GF-D8 (cell line): ENCODE data around the gene ETV1.
A peak's percentile ranks its signal among the peaks of the same experiment; 100 is the strongest.

ENCODE experiments used
- DNase-seq: peaks from one replicate; lab custom pipeline; 2025; lab: John Stamatoyannopoulos, UW

ETV1 gene

DNA sequence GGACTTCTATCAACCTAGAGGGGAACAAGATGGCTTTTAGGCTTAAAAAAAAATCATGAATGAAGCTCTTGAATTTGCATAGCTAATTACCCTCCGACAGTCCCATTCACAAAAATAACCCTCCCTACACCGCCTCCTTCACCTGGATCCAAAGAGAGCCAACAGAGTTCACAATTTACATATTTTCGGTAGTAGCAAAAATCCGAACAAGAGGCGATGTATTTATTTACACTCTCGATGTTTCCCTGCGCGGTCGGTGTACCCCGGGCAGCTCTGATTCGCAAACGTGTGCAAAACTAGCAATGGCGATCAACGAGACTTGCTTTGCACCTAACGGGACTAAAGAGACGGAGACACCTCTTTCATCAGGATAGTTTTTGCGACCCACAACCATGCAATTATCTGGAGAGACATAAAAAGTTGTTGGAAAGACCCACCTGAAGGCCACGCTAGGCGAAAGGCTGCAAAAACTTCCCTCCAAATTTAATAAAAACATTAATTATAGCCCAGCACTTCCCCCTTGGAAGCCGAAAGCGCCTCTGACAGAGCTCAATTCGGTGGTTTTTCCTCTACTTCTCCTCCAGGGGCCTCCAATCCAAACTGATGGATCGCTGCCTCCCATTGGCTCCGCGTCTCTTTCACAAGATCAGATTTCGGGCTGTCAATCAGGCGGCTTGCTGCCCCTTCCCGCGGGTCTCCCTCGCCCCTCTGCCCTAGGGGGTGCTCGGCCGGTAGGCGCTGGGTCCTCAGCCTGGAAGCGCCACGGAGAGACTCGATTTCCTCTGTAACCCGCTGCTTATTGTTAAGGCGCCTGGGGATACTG is at the start of gene ETV1:
ETV1 (minus strand) TSS at position 541 of the 823 bp plus-strand sequence. CDS start 614 bp downstream, outside the sequence.
- no peak for DNase-seq

DNA sequence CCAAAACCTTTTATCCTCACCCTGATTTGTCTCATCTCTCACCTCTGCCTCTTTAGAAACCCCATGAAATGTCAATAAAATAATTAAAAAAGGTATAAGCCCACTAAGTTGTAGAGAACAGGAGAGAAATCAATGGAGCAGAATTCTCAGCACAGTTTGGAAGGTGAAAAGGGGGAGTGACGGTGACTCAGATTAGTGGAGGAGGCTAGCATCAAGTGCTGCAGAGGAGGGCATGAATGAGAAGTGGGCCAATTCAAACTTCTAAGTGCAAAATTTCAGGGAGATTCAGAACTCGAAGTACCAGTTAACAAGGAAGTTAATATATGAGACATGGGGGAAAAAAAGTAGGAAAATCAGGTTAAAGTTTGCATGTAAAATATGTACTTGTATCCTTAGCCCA is 34.9 kb upstream of the ETV1 start:
- no peak for DNase-seq

DNA sequence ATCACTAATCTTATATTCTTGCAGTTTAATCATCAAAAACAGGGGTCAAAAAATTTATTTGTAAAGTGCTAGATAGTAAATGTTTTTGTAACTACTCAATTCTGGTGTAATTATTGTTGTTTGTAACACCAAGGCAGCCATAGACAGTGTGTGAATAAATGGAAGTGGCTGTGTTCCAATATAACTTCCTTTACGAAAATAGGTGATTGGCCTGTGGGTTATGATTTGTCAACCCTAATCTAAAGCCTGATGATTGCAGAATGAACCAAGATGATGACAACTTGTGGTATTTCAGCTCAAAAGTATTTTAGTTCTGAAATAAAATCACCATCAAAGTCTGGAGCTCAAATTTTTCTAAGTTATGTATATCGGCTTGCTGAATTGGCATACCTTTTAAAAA is 34.4 kb upstream of the ETV1 start:
- DNase-seq, result no peak

DNA sequence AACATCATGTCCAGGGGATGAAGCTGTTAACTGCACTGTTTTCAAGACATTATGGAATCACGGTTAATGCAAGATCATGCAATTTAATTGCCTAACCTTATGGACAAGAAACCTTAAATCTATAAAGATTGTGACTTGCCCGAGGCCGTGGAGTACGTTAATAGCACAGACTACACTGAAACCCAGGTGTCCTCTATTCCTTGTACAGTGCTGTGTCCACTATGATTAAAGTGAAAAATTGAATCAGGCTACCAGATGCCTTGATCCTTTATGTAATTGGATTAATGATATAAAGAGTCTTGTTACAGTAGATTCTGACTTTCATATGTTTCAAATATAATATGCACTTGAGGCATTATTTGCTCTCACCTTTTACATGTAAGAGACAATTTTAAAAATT is 33.9 kb upstream of the ETV1 start:
- no peak for DNase-seq

DNA sequence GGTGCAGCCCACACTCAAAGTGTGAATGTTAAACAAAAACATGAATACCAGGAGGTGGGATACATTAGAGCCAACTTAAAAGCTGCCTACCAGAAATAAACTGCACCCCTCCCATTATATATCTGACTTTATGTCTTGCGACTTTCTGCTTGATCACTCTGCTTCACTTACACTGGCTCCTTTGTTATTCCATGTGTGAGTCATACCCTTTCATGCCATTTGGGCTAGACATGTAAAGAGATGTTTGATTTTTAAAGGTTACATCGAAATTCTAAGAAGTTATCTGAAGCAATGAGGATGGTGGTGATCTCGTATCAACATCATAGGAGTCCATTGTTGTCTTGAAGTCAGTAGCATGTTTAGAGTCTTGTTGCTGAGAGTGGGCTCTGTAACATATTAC is 31.6 kb upstream of the ETV1 start:
- DNase-seq, result no peak

DNA sequence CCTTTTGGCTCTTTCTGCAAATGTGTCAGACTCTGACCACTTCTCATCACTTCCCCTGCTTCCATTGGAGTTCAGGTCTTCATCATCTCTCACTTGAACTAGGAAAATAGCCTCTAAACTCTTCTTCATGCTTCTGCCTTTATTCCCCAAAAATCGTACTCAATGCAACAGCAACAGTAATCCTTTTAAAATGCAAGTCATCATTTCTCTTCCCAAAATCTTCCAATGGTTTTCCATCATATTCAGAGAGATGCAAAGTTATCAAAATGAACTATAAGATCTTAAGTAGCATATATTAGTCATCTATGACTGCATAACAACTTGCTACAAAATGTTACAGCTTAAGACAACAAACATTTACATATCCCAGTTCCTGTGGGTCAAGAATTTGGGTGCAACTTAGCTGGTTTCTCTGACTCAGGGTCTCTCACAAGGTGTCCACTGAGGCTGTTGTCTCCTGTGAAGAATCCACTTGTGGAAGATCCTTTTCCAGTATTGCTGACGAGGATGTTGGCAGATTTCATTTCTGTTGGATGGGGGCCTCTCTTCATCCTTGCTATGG is 31.0 kb upstream of the ETV1 start:
- DNase-seq, result no peak

DNA sequence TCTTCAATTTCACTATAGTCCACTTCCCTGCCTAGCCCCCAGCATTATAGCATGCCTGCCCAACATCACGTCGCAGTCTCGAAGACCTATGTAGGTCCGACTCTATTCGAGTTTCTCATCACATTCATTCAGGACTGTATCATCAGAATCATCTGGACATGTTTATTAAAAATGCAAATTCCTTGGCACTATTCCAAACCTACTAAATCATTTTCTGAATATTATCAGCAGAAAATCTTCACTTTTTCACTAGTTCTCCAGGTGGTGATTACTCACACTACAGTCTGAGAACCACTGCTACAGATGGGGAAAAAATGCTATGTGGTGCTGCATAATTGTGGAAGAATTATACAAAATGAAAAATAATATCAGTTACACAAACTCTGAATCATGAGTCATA is 29.3 kb upstream of the ETV1 start:
- DNase-seq, result no peak

DNA sequence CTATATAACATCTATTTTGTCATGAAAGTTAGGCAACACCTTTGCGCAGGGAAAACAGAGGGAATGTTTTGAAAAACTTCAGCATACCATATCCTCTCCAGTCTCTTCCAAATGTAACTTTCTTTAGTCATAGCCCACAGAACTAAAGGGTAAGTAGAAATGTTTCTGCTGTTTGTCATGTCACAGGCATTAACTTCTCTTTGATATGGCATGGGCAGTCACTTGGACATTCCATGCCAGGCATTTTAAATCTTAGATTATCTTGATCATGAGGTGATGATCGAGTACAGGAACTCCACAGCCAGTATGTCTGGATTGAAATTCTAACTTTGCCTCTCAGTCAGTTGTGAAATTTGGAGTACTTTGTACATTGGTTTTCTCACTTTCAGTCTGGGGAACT is 27.5 kb upstream of the ETV1 start:
- no peak for DNase-seq

DNA sequence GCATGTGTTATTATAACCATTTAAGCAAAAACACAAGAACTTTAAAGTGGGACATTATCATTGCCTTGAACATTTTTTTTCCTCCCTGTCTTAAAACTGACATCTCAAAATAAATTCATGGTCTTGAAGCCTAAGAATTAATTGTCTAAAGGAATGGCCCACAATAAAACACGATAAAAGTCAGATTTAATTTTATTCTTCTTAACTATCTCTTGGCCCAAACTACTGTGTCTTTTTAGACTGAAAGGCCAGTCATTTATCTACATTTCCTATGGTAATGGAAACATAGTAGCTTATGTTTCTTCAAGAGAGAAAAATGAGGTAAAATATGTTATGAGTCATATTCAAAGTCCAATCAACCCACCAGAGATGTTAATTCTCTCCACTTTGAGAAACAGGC is 24.4 kb upstream of the ETV1 start:
- DNase-seq, result no peak

DNA sequence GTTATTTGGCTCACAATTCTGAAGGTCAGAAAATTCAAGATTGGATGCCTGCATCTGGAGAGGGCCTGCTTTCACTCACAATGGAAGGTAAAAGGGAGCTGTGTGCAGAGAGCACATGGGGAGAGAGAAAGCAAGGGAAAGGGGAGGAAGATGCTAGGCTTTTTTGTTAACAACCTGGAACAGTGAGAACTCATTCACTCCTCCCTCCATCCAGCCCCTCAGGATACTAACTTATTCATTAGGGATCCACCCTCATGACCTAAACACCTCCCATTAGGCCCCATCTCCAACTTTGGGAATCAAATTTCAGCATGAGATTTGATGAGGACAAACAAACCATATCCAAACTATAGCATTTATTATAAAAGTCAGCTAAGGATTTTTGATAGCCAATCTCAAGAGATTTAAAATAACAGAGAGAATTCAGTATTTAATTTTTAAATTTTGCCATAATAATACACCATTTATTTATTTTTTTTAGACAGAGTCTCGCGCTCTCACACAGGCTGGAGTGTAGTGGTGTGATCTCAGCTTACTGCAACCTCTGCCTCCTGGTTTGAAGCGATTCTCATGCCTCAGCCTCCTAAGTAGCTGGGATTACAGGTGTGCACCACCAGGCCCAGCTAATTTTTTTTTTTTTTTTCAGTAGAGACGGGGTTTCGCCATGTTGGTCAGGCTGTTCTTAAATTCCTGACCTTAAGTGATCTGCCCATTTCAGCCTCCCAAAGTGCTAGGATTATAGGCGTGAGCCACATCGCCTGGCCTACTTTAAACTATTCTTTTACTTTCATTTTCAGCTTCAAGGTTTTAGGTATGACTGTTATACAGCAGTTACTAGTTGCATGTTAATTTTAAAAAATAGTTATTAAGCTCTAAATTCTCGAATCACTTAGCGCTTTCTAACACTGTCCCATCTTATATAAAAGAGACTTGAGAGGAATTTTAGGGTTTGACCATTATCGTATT is 20.3 kb upstream of the ETV1 start:
- DNase-seq, result no peak

DNA sequence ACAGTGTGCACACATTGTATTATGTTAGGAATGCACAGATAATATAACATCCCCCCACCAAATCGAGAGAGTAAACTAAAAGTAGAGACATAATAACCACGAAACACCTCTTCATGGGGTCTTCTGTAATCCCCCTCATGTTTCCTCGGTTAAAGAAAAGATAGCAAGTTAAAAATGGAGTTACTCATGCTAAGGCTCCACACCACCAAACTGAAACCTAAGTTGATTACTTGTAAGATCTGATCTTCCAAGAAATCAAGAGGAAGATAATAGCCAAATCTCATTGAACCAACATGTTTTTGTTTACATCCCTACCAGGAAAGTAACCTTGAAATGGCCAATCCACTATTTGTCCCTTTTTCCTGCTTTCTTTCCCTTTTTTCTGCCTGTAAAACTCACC is 11.7 kb upstream of the ETV1 start:
- DNase-seq, result no peak

DNA sequence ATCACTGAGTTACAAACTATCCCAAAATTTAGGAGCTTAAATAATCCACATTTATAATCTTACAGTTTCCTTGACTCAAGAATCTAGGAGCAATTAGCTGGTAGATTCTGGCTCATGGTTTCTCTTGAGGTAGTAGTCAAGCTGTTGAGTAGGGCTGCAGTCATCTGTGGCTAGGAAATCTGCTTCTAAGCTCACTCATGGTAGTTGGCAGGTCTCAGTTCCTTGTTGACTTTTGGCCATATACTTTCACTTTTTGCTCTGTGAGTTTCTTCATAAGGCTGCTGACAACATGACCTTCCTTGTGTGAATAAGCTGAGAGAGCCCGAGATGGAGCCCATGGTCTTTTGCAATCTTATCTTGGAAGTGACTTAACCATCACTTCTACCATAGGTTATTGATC is 10.8 kb upstream of the ETV1 start:
- DNase-seq, result no peak

DNA sequence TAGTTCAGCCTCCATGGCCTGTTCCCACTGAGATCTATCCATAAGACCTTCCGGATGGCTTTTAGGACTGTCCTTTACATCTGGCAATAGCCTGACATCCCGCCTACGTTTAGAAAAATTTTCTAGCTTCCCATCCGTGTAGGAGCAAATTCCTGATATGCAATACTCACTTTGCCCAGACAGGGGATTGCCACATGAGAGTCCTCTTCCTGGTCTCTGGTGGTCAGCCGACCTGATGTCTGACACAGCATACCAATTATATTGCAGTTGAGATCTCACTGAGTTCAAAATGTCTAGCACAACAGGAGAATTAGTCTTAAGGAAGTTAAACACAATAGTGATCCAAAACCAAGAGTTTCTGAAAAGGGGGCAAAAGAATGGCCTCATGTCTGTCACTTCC is 9.4 kb upstream of the ETV1 start:
- no peak for DNase-seq

DNA sequence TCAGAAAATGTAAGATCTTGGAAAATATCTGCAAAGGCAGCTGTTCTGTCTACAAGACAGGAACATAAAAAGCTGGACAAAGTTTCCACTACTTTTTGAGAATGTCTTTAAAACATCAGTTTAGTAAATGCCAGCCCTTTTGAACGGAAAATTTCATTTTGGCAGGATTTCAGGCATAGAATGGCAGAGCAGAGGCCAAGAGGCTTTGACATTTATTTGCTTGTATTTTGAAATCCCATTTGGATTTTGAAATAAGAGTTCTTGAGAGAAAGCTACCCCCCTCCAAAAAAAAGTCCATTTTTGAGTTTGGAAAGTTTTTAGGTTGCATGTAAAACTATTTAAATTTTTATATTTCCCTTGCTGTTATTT is 3.1 kb upstream of the ETV1 start:
- DNase-seq, result no peak

DNA sequence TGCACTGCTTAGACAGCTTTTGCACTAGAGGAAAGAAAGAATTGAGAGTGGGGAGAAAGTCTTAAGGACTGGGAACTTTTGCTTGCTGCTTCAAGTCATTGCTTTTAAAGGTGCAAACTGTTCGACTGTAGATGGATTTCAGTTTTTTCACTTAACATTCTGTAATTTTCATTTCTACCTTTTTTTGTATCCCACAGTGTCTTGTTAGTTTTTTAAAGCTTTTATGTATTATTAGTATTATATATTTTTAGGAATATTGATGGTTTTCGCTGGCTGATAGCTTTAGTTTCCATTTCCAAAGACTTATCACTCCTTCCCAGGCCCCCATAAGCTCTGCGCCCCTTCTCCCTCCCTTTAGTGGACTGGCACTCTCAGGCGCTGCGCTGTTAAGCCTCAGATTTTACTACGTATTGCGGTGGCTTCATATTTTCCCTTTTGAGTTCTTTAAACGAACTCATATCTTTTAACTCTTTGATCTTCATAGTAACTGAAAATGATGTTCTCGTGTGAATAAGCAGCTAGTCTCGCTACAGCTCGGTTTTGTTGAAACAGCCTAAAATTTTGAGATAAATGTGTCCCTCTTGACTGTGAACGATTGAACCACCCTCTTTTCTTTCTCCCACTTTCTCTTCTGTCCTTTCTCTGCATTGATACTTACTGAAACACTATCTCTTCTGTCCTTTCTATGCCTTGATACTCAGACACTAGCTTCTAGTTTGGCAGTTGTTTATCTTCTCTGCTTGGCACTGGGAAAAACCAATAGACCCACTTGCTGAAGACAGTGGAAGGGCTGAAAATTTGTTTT is 2.5 kb upstream of the ETV1 start:
- DNase-seq, result no peak

DNA sequence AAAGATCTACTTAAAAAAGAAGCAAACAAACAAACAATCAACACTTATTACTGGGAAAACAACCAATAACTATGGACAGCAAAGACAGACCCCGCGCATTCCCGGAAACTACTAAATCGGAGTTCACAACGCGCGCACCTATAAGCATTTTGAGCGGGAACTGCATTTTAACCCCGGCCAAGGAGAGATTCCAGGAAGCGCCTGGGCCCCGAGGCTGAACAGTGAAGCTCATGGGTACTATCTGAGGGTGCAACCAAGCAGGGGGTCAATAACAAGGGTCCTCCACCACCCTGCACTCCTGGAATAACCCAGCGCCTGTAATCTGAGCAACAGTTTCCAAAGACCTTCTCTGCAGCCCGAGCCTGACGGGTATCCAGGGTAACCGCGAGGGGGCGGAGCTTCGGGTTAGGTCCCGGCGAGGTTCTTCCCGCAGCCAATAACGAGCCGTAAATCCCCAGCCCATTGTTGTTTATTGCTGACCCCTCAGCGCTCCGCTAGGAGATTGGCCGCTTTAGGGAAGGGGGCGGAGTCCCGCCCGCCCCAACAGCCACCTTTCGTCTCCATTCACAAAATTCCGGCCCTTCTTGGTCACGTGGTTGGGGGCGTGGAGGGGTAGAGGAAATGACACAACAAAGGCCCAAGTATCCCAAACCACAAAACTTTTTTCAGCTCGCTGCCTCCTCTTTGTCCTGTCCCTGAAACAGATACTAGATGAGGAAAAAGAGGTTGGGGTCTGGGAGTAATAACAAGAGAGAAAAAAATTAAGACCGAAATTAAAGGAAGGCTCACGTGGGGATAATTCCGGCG is 1.7 kb upstream of the ETV1 start:
- DNase-seq, result peak; percentile 90

DNA sequence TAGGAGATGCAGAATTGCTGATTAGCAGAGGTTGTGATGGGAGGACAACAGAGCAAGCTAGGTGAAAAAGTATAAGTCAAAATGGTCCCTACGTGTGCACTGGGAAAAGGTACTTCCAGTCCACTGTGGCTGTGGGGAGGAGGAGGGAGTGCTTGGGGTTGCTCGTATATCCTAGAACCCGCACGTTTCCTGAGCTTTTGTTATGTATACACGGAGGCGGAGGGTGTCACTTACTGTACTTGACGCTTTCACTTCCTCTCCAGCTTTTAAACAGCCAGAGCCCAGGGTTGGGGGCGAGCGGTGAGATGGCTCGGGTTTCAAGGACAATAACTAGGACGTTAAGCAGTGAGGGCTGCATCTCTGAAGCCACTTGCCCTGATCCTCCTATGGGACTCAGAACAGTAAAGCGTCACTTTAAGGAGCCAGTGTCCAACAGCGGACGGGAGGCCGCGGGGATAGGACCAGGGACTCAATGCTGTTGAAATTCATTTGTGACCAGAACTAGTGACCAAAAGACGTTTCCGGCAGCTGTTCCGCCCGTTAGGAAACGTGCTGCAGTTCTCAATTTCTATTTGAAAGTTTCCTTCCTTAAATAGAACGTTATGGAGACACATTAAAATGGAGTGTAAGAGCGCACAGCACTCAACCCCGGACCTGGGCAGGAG is 985 bp upstream of the ETV1 start:
- DNase-seq, result peak; percentile 49

DNA sequence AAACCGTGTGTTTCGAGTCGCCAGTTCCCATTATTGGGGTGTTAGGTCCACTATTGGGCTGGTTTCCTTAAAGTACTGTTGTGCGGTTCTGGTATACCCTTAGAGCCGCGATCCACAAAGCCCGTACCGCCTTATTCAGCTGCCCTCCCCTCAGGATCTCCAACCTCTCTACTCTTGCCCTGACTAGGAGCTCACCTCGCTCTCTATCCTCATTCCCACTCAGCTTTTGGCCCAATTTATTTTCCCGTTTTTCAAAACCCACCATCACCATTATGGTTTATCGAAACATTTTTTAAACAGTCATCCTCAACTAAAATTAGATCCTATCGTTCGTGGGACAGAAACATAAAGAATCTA is 461 bp upstream of the ETV1 start:
- no peak for DNase-seq

DNA sequence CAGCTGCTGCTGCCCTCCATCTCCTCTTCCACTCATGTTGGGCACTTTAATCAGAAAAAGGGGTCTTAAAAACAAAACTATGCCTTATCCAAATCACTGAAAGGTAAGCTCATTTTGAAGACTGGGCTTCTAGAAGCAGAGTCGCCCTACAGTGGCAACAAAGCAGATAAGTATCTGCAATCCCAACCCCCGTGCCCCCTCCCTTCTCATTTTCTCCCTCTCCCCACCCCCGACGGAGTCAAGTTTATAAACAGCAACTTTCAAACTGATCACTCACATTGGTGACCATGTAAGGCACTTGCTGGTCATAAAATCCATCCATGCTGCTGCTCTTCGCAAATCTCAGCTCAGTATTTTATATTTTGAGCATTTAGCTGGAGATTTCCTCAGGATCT is 738 bp downstream of the ETV1 start:
- DNase-seq, result no peak

DNA sequence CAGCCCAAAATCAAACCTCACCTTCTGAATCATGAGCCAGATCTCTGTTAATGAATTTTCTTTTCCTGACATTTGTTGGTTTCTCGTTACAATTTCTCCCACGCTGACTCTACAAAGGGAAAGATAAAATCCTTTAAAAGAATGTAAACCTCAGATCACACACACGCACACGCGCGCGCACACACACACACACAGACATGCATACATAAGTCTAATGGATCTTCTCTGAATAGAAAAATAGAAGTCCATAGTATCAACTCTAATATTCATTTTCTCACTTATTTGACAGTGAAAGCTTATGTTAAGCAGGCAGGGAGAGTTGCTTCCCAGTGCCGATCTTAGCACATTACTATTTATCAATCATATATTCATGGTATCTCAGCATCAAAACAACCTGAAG is 1.4 kb downstream of the ETV1 start:
- DNase-seq, result no peak

DNA sequence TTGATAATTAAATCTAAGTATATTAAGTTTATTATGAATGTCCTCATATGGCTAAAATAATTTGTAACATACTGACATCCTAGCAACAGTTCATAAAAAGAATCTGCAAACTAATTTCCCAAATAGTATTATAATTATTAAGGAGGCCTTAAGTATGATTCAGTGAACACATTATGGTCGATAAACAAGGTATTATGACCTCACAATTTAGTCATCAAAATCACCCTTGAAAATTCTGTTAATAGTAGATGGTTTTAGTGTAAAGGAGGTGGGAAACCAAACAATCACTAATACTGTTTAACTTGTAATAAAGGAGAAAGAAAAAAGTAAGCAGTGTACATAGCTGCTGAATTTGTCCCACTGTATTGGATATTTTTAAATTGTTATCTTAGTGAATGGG is 2.1 kb downstream of the ETV1 start:
- DNase-seq, result no peak
